Measurements from ENCODE around the gene SUPT3H.
"Not testable (repeated sequence)": the region's sequence is repeated elsewhere in the genome, so short reads cannot be mapped to it uniquely, and the experiment has no call there.

The SUPT3H gene

GRCh38 chr6:45326698-45327417 is 50.9 kb downstream of the SUPT3H start:
- no peak for DNase-seq

GRCh38 chr6:45323656-45324224 is 54.0 kb downstream of the SUPT3H start:
- no peak for DNase-seq

- DNase-seq = no peak
Observed at GRCh38 chr6:45320349-45320748, 57.4 kb downstream of the SUPT3H start.

GRCh38 chr6:45314146-45314545 is 63.6 kb downstream of the SUPT3H start:
- no peak for DNase-seq

- DNase-seq = no peak
Observed at GRCh38 chr6:45310118-45310788, 67.5 kb downstream of the SUPT3H start.

GRCh38 chr6:45305546-45305945 is 72.2 kb downstream of the SUPT3H start:
- no peak for DNase-seq

GRCh38 chr6:45302832-45303231 is 74.9 kb downstream of the SUPT3H start:
- DNase-seq = no peak

GRCh38 chr6:45301348-45302142 is 76.2 kb downstream of the SUPT3H start:
- DNase-seq = no peak

GRCh38 chr6:45300736-45301135 is 77.0 kb downstream of the SUPT3H start:
- DNase-seq = no peak

GRCh38 chr6:45299096-45299581 is 78.6 kb downstream of the SUPT3H start:
- no peak for DNase-seq

- no peak for DNase-seq
Observed at GRCh38 chr6:45297320-45297719, 80.4 kb downstream of the SUPT3H start.

- not testable (repeated sequence) for DNase-seq
Observed at GRCh38 chr6:45294065-45294701, 83.6 kb downstream of the SUPT3H start.

- no peak for DNase-seq
Observed at GRCh38 chr6:45293306-45293705, 84.4 kb downstream of the SUPT3H start.

GRCh38 chr6:45289751-45290514 is 87.8 kb downstream of the SUPT3H start:
- DNase-seq = no peak

GRCh38 chr6:45286707-45287106 is 91.0 kb downstream of the SUPT3H start:
- DNase-seq = not testable (repeated sequence)

- DNase-seq = no peak
Observed at GRCh38 chr6:45278367-45278766, 99.4 kb downstream of the SUPT3H start.

- DNase-seq = not testable (repeated sequence)
Observed at GRCh38 chr6:45277741-45278140, 100.0 kb downstream of the SUPT3H start.

- no peak for DNase-seq
Observed at GRCh38 chr6:45275358-45275757, 102.4 kb downstream of the SUPT3H start.

- no peak for DNase-seq
Observed at GRCh38 chr6:45272626-45273025, 105.1 kb downstream of the SUPT3H start.

- DNase-seq = no peak
Observed at GRCh38 chr6:45265246-45265645, 112.5 kb downstream of the SUPT3H start.

Measured in anterior cingulate cortex (tissue), 58 donors.